ENCODE data around the gene CIC.
"Not testable (repeated sequence)": the region's sequence is repeated elsewhere in the genome, so short reads cannot be mapped to it uniquely, and the experiment has no call there.

The CIC gene

GRCh38 chr19:42261763-42262162 lies 7.3 kb upstream of the CIC start:
- no peaks in the 10 kb centered on the region for H3K36me3 ChIP-seq (ENCODE audit: insufficient read depth, low read length)
- H3K9me3 ChIP-seq (ENCODE audit: low read depth, low read length) = no peaks in the 10 kb centered on the region
- no peak overlapping the region for H3K4me3 ChIP-seq
- TF ChIP-seq POLR2AphosphoS5 (IDR thresholded peaks at IDR 0.05; ENCODE audit: borderline replicate concordance, low read depth, low read length) (no peak), EZH2 (IDR thresholded peaks at IDR 0.05) (no peak), FOXP2 (optimal IDR thresholded peaks at IDR 0.05; ENCODE audit: control extremely low read depth, extremely low read length, insufficient read depth) (no peak)
- no peak overlapping the region for H3K27ac ChIP-seq
- no peak overlapping the region for H3K9ac ChIP-seq (ENCODE audit: insufficient read length)
- no peak for DNase-seq (ENCODE audit: low read depth, low spot score)

- not testable (repeated sequence) for H3K4me3 ChIP-seq; H3K36me3 ChIP-seq (ENCODE audit: insufficient read depth, low read length); DNase-seq (ENCODE audit: low read depth, low spot score); H3K27ac ChIP-seq; H3K9me3 ChIP-seq (ENCODE audit: low read depth, low read length); H3K9ac ChIP-seq (ENCODE audit: insufficient read length)
These were observed 2.9 kb upstream of the CIC start for GRCh38 chr19:42266105-42266504.

- Histone ChIP-seq H3K9ac (ENCODE audit: insufficient read length) (peak overlapping the region; percentile 90), H3K4me3 (peak overlapping the region; percentile 93)
- H3K27ac ChIP-seq = not testable (repeated sequence)
These were observed 2.0 kb upstream of the CIC start for GRCh38 chr19:42266928-42267603.

GRCh38 chr19:42267644-42268141 lies 1.4 kb upstream of the CIC start:
- Histone ChIP-seq H3K27ac (peak overlapping the region; percentile 70), H3K4me3 (peak overlapping the region; percentile 93), H3K9ac (ENCODE audit: insufficient read length) (peak overlapping the region; percentile 90), H3K36me3 (ENCODE audit: insufficient read depth, low read length) (no peaks in the 10 kb centered on the region; the same call in 1 of the 2 replicates), H3K9me3 (ENCODE audit: low read depth, low read length) (no peaks in the 10 kb centered on the region)
- no peak for DNase-seq (ENCODE audit: low read depth, low spot score)
- no peak for TF ChIP-seq FOXP2 (optimal IDR thresholded peaks at IDR 0.05; ENCODE audit: control extremely low read depth, extremely low read length, insufficient read depth)
- TF ChIP-seq POLR2AphosphoS5 (IDR thresholded peaks at IDR 0.05; ENCODE audit: borderline replicate concordance, low read depth, low read length) = no peak
- TF ChIP-seq EZH2 (IDR thresholded peaks at IDR 0.05) = no peak

More at GRCh38 chr19:42266928-42267603, 2.0 kb upstream of the CIC start:
- H3K9me3 ChIP-seq (ENCODE audit: low read depth, low read length); H3K36me3 ChIP-seq (ENCODE audit: insufficient read depth, low read length); DNase-seq (ENCODE audit: low read depth, low spot score): not testable (repeated sequence)

- peak overlapping the region; percentile 93 for H3K4me3 ChIP-seq
- TF ChIP-seq FOXP2 (optimal IDR thresholded peaks at IDR 0.05; ENCODE audit: control extremely low read depth, extremely low read length, insufficient read depth) = peak; percentile 87
- peak; percentile 41 for TF ChIP-seq POLR2AphosphoS5 (IDR thresholded peaks at IDR 0.05; ENCODE audit: borderline replicate concordance, low read depth, low read length)
- TF ChIP-seq EZH2 (IDR thresholded peaks at IDR 0.05) = no peak
- H3K36me3 ChIP-seq (ENCODE audit: insufficient read depth, low read length) = no peaks in the 10 kb centered on the region; the same call in 1 of the 2 replicates
- peak overlapping the region; percentile 98 for H3K9ac ChIP-seq (ENCODE audit: insufficient read length)
- DNase-seq (ENCODE audit: low read depth, low spot score) = peak; percentile 96
- peak overlapping the region; percentile 98 for H3K27ac ChIP-seq
- no peaks in the 10 kb centered on the region for H3K9me3 ChIP-seq (ENCODE audit: low read depth, low read length)
These were observed 829 bp upstream of the CIC start for GRCh38 chr19:42268142-42268703.

- Histone ChIP-seq H3K9me3 (ENCODE audit: low read depth, low read length) (no peaks in the 10 kb centered on the region), H3K9ac (ENCODE audit: insufficient read length) (peak overlapping the region; percentile 79), H3K4me3 (peak overlapping the region; percentile 83), H3K36me3 (ENCODE audit: insufficient read depth, low read length) (no peaks in the 10 kb centered on the region; the same call in 1 of the 2 replicates), H3K27ac (peak overlapping the region; percentile 72)
- TF ChIP-seq POLR2AphosphoS5 (IDR thresholded peaks at IDR 0.05; ENCODE audit: borderline replicate concordance, low read depth, low read length) (no peak), FOXP2 (optimal IDR thresholded peaks at IDR 0.05; ENCODE audit: control extremely low read depth, extremely low read length, insufficient read depth) (no peak), EZH2 (IDR thresholded peaks at IDR 0.05) (no peak)
- no peak for DNase-seq (ENCODE audit: low read depth, low spot score)
These were observed 660 bp downstream of the CIC start for GRCh38 chr19:42269478-42270345.

GRCh38 chr19:42270346-42271044 lies 1.4 kb downstream of the CIC start:
- DNase-seq (ENCODE audit: low read depth, low spot score) = no peak
- TF ChIP-seq POLR2AphosphoS5 (IDR thresholded peaks at IDR 0.05; ENCODE audit: borderline replicate concordance, low read depth, low read length) (0 out of 2 replicates have a peak, but pooled peaks have one; percentile 25), FOXP2 (optimal IDR thresholded peaks at IDR 0.05; ENCODE audit: control extremely low read depth, extremely low read length, insufficient read depth) (no peak), EZH2 (IDR thresholded peaks at IDR 0.05) (no peak)
- no peaks in the 10 kb centered on the region for H3K9me3 ChIP-seq (ENCODE audit: low read depth, low read length)
- peak overlapping the region; percentile 79 for H3K9ac ChIP-seq (ENCODE audit: insufficient read length)
- H3K36me3 ChIP-seq (ENCODE audit: insufficient read depth, low read length) = no peaks in the 10 kb centered on the region; the same call in 1 of the 2 replicates
- H3K4me3 ChIP-seq = peak overlapping the region; percentile 83
- H3K27ac ChIP-seq = peak overlapping the region; percentile 72

- DNase-seq (ENCODE audit: low read depth, low spot score) = no peak
- Histone ChIP-seq H3K4me3 (peak overlapping the region; percentile 83), H3K36me3 (ENCODE audit: insufficient read depth, low read length) (no peaks in the 10 kb centered on the region; the same call in 1 of the 2 replicates), H3K27ac (no peak overlapping the region), H3K9ac (ENCODE audit: insufficient read length) (no peak overlapping the region), H3K9me3 (ENCODE audit: low read depth, low read length) (no peaks in the 10 kb centered on the region)
- TF ChIP-seq FOXP2 (optimal IDR thresholded peaks at IDR 0.05; ENCODE audit: control extremely low read depth, extremely low read length, insufficient read depth) (no peak), EZH2 (IDR thresholded peaks at IDR 0.05) (no peak), POLR2AphosphoS5 (IDR thresholded peaks at IDR 0.05; ENCODE audit: borderline replicate concordance, low read depth, low read length) (no peak)
These were observed 2.0 kb downstream of the CIC start for GRCh38 chr19:42271045-42271419.
